Natural killer cell (primary cell): ENCODE measurements around the gene NRIP3. TPM values are rescaled to one million over a fixed set of nuclear protein-coding genes. Genes with fewer than 3 reads are reported as not detected.

Experiments
- ATAC-seq, 3 donors: fragments of 150-1000 bp in 2 of 3; fragments of 200-7000 bp in 1 of 3; cut with Tn5 transposase; 1 replicate in 1 of 3; 2 replicates in 2 of 3; pipeline ENCODE4 v1.10.0; 2021; ENCODE audit warnings: mild to moderate bottlenecking in 2 of 3, moderate library complexity in 2 of 3
- DNase-seq, 2 donors: peaks; one replicate each; pipeline versions ENCODE4 v3.0.0 to v3.0.0-alpha.2; 2013 to 2021; ENCODE audit warnings: mixed read lengths in 1 of 2
- H3K27ac ChIP-seq: one replicate; pipeline ENCODE4 v1.5.1; 2013; ENCODE audit warnings: mild to moderate bottlenecking, low read length
- H3K27me3 ChIP-seq: one replicate; pipeline ENCODE4 v1.6.1; 2013; ENCODE audit warnings: low read length; ENCODE audit not compliant: control insufficient read depth, insufficient read depth
- H3K36me3 ChIP-seq: one replicate; pipeline ENCODE4 v1.6.1; 2013; ENCODE audit warnings: low read length; ENCODE audit not compliant: control insufficient read depth, insufficient read depth
- H3K4me1 ChIP-seq: one replicate; pipeline ENCODE4 v1.6.1; 2013; ENCODE audit warnings: low read length; ENCODE audit not compliant: control insufficient read depth, insufficient read depth
- H3K4me3 ChIP-seq: one replicate; pipeline ENCODE4 v1.5.1; 2013; ENCODE audit warnings: low read length
- H3K9me3 ChIP-seq: one replicate; pipeline ENCODE4 v1.6.1; 2013; ENCODE audit warnings: low read length; ENCODE audit not compliant: control insufficient read depth, insufficient read depth
- H3K27ac Mint-ChIP-seq, 2 donors: one replicate each; pipeline ENCODE4 v1.8.0; 2022; ENCODE audit warnings: mild to moderate bottlenecking in 2 of 2, mixed read lengths in 2 of 2, moderate library complexity in 1 of 2
- H3K27me3 Mint-ChIP-seq, 2 donors: one replicate each; pipeline ENCODE4 v1.8.0; 2022; ENCODE audit warnings: low read depth in 2 of 2, mixed read lengths in 2 of 2
- H3K36me3 Mint-ChIP-seq: one replicate; pipeline ENCODE4 v1.8.0; 2022; ENCODE audit warnings: mixed read lengths
- H3K4me1 Mint-ChIP-seq, 2 donors: one replicate each; pipeline ENCODE4 v1.8.0; 2022; ENCODE audit warnings: mixed read lengths in 2 of 2
- H3K4me3 Mint-ChIP-seq: one replicate; pipeline ENCODE4 v1.8.0; 2022; ENCODE audit warnings: mild to moderate bottlenecking, moderate library complexity, mixed read lengths
- H3K9me3 Mint-ChIP-seq, 2 donors: one replicate each; pipeline ENCODE4 v1.8.0; 2022; ENCODE audit warnings: mixed read lengths in 2 of 2
- CTCF ChIP-seq: fragments of 200-600 bp; IDR thresholded peaks from one replicate; pipeline ENCODE4 v1.8.0; 2022; ENCODE audit warnings: antibody characterized with exemption
- WGBS: methylation state at CpG from one replicate; pipeline ENCODE4 v1.1.7; 2013; ENCODE audit warnings: missing lambda C conversion rate; ENCODE audit not compliant: insufficient coverage; 5-methylcytosine and 5-hydroxymethylcytosine counted together
- intact Hi-C: fragments of 100-400 bp; cut with micrococcal nuclease; formaldehyde crosslinking; loops from one replicate; pipeline ENCODE4 v1.14.2; 2022
- total RNA-seq, 4 donors: library from RNA; stranded (reverse); fragments of 120-200 nt in 1 of 4; gene quantifications; one replicate each; pipeline versions ENCODE4 v1.2.3 to v1.2.4, GENCODE V29; 2013 to 2022

The NRIP3 gene
- total RNA-seq, 3 donors from 2014 or later (not counting 1 experiment from before 2014, with no cell fraction given): 2.3 to 6.1 (median 4.6) TPM

DNA sequence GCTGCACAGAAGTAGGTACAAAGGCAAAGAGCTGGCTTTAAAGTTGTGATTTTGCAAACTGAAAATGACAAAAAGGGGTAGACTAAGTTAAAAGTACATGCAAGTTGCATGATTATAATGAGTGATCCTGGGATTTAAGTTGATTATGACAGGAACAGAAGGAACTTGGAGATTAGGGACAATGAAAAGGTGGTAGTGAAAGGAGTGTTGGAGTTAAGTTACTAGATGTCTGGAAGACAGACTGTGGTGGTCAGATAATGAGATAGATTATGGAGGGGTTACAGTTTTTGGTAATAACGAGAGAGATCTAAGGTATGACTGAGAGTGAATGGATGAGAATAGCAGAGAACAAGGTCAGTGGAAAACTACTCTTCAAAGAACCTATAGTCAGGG, 31.9 kb downstream of the NRIP3 start:
- intact Hi-C loops: no loop called here
- Mint-ChIP-seq H3K36me3 (no peaks in the 10 kb centered on the region), H3K27me3 (no peaks in the 10 kb centered on the region), H3K9me3 (no peaks in the 10 kb centered on the region), H3K4me3 (no peak overlapping the region), H3K27ac (no peak overlapping the region), H3K4me1 (no peaks in the 10 kb centered on the region)
- H3K36me3 ChIP-seq: no peaks in the 10 kb centered on the region
- DNase-seq (no peak), ATAC-seq (no peak)
- H3K4me3 ChIP-seq: no peak overlapping the region
- no peaks in the 10 kb centered on the region for H3K4me1 ChIP-seq
- no peaks in the 10 kb centered on the region for H3K9me3 ChIP-seq
- TF ChIP-seq CTCF: no peak
- no peak overlapping the region for H3K27ac ChIP-seq
- H3K27me3 ChIP-seq: no peaks in the 10 kb centered on the region
- WGBS: 86% methylated on average over 1 of the region's 1 CpG

- H3K9me3 Mint-ChIP-seq: no peaks in the 10 kb centered on the region
- no peaks in the 10 kb centered on the region for H3K4me1 Mint-ChIP-seq
- DNase-seq (no peak), ATAC-seq (no peak)
- Histone ChIP-seq H3K9me3 (no peaks in the 10 kb centered on the region), H3K4me3 (no peak overlapping the region), H3K27me3 (no peaks in the 10 kb centered on the region), H3K36me3 (no peaks in the 10 kb centered on the region), H3K4me1 (no peaks in the 10 kb centered on the region), H3K27ac (no peak overlapping the region)
- TF ChIP-seq CTCF: no peak
- H3K27me3 Mint-ChIP-seq: no peaks in the 10 kb centered on the region
- WGBS: 100% methylated on average over 1 of the region's 2 CpGs
- no peak overlapping the region for H3K27ac Mint-ChIP-seq
- no peak overlapping the region for H3K4me3 Mint-ChIP-seq
- intact Hi-C loops: no loop called here
- H3K36me3 Mint-ChIP-seq: no peaks in the 10 kb centered on the region
Observed at GRCh38 chr11:8971196-8971923, 32.4 kb downstream of the NRIP3 start.

DNA sequence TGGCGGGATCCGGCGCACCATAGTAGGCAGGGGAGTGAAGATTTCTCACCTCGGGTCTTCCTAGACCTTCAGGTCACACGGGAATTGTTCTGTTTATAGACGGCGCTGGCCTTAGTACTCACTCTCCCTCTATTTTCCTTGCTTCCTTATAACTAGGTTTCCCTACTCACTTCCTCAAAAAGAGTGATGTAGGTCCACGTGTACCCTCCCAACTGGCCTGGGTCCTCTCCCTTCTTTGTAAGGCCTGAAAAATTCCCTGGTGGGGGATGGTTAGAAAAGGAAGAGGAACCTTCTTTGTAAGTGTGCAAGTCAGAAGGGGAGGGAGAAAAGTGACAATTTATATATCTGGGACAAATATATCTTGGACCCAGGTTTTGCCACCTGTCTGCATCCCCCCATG, 36.6 kb downstream of the NRIP3 start:
- no peaks in the 10 kb centered on the region for H3K9me3 ChIP-seq
- DNase-seq (no peak), ATAC-seq (no peak)
- peaks cover 16 to 23% of the 10 kb centered on the region in 2 donors for H3K4me1 Mint-ChIP-seq
- no peak overlapping the region for H3K27ac Mint-ChIP-seq
- 94% methylated on average over 8 of the region's 8 CpGs for WGBS
- H3K36me3 Mint-ChIP-seq: no peaks in the 10 kb centered on the region
- no peak overlapping the region for H3K4me3 Mint-ChIP-seq
- no peaks in the 10 kb centered on the region for H3K27me3 ChIP-seq
- H3K9me3 Mint-ChIP-seq: no peaks in the 10 kb centered on the region
- intact Hi-C loops: no loop called here
- H3K27ac ChIP-seq: no peak overlapping the region
- no peaks in the 10 kb centered on the region for H3K27me3 Mint-ChIP-seq
- no peak for TF ChIP-seq CTCF
- no peaks in the 10 kb centered on the region for H3K36me3 ChIP-seq
- no peak overlapping the region for H3K4me3 ChIP-seq
- H3K4me1 ChIP-seq: peaks cover 19% of the 10 kb centered on the region
